ENCODE measurements around the gene SFTA2. TPM values are rescaled to one million over a fixed set of nuclear protein-coding genes. Genes with fewer than 3 reads are reported as not detected.
A peak's percentile ranks its signal among the peaks of the same experiment; 100 is the strongest.

The SFTA2 gene
- total and polyA plus RNA-seq, 10 donors: 0.08 to 2.6 (median 0.47) TPM; not detected in 7

DNA sequence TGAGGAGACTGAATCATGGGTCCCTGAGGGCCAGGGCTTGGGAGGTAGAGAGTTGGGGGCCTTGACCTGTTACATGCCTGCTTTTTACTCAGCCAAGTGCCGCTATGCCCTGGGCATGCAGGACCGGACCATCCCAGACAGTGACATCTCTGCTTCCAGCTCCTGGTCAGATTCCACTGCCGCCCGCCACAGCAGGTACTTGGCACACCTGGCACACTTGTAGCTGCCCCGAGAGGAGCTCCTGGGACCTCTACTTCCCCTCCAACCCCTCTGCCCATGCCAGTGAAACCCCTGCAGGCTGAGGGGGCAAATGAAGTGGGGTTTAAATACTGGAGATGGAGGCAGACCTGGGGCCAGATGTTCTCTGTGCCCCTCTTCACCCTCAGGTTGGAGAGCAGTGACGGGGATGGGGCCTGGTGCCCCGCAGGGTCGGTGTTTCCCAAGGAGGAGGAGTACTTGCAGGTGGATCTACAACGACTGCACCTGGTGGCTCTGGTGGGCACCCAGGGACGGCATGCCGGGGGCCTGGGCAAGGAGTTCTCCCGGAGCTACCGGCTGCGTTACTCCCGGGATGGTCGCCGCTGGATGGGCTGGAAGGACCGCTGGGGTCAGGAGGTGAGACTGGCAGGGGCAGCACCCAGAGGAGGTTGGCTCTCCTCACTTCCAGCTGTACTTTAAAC is 43.0 kb downstream of the SFTA2 start:
- peaks cover 6 to 40% (median 22%) of the 10 kb centered on the region in 6 donors for H3K4me1 ChIP-seq
- no peak overlapping the region for H3K27ac ChIP-seq
- WGBS, 5 donors: 89 to 93% (median 91%) methylated on average over 10 to 18 of the region's 18 CpGs
- DNase-seq: peak; percentile 66
- TF ChIP-seq POLR2AphosphoS5 (IDR thresholded peaks at IDR 0.05) (no peak), POLR2A (IDR thresholded peaks at IDR 0.05) (no peak)
- TF ChIP-seq, protein P1, sequence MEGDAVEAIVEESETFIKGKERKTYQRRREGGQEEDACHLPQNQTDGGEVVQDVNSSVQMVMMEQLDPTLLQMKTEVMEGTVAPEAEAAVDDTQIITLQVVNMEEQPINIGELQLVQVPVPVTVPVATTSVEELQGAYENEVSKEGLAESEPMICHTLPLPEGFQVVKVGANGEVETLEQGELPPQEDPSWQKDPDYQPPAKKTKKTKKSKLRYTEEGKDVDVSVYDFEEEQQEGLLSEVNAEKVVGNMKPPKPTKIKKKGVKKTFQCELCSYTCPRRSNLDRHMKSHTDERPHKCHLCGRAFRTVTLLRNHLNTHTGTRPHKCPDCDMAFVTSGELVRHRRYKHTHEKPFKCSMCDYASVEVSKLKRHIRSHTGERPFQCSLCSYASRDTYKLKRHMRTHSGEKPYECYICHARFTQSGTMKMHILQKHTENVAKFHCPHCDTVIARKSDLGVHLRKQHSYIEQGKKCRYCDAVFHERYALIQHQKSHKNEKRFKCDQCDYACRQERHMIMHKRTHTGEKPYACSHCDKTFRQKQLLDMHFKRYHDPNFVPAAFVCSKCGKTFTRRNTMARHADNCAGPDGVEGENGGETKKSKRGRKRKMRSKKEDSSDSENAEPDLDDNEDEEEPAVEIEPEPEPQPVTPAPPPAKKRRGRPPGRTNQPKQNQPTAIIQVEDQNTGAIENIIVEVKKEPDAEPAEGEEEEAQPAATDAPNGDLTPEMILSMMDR (IDR thresholded peaks at IDR 0.05 in 8 of 11, conservative IDR thresholded peaks at IDR 0.05 in 3 of 11): no peak
- intact Hi-C loops (cut with DNase I; ENCODE audit: low total_unique reads): no loop called here
- H3K4me3 ChIP-seq: no peak overlapping the region
- peaks cover 0 to 22% (median 0%) of the 10 kb centered on the region in 7 donors for H3K27me3 ChIP-seq (replicated peaks in 1 of 7)
- H3K9me3 ChIP-seq: no peaks in the 10 kb centered on the region
- H3K36me3 ChIP-seq: peaks cover 0 to 51% (median 20%) of the 10 kb centered on the region in 6 donors

DNA sequence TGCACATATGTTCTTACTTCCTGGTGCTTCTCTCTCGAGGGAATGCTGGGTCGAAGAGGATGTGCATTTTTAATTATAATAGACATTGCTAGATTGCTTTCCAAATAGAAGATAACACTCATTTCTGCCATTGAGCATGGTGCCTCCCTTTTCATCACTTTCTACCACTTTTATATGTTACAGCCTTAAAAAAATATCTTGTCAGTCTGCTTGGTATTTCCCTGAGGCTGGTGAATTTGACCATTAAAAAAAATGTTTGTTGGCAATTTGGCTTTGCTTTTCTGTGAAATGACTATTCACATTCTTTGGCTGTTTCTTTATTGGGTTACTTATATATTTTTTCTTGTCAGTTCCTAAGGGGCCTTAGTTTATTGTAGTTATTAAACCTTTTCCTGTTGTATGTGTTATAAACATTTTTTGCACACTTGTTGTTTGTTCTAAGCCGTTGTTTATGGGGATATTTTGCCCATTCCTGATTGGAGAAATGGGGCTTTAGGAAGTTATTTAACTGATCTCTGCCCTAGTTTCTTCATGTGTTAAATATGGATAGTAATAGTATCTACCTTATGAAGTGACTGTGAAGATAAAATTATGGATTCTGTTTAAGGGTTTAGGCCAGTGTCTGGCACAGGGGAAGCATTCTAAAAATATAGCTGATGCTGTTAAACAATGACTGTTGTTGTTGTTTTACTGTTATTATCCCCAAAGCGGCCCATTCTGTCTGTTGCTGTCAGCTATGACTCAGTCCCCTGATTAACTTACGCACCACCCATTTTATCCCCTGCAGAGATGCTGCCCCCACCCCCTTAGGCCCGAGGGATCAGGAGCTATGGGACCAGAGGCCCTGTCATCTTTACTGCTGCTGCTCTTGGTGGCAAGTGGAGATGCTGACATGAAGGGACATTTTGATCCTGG is 43.8 kb downstream of the SFTA2 start:
- no peak overlapping the region for H3K27ac ChIP-seq
- DNase-seq: no peak
- peaks cover 13 to 48% (median 30%) of the 10 kb centered on the region in 6 donors for H3K4me1 ChIP-seq
- intact Hi-C loops (cut with DNase I; ENCODE audit: low total_unique reads): no loop called here
- H3K4me3 ChIP-seq: no peak overlapping the region
- H3K36me3 ChIP-seq: peaks cover 0 to 43% (median 14%) of the 10 kb centered on the region in 6 donors
- peaks cover 0 to 24% (median 0%) of the 10 kb centered on the region in 7 donors for H3K27me3 ChIP-seq (replicated peaks in 1 of 7)
- 66 to 73% (median 70%) methylated on average over 6 of the region's 6 CpGs for WGBS, 5 donors
- TF ChIP-seq POLR2AphosphoS5 (IDR thresholded peaks at IDR 0.05) (no peak), POLR2A (IDR thresholded peaks at IDR 0.05) (no peak)
- TF ChIP-seq, protein P1 (IDR thresholded peaks at IDR 0.05 in 8 of 11, conservative IDR thresholded peaks at IDR 0.05 in 3 of 11): no peak
- H3K9me3 ChIP-seq: no peaks in the 10 kb centered on the region

DNA sequence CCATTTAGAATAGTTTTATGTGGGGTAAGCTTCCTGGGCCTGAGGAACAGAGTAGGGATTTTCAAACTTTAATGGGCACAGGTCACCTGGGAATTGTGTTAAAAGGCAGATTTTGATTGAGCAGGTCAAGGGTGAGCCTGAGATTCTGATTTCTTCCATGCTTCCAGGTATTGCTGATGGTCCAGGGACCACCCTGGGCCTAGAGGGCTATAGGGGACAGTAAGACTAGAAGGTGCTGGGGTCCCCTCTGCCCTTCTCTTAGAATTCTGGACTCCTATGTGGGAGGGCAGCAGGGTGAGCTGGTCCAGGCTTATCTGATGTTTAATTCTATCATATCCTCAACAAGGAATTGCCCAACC is 45.1 kb downstream of the SFTA2 start:
- Histone ChIP-seq H3K36me3 (peaks cover 0 to 30% (median 10%) of the 10 kb centered on the region in 6 donors), H3K4me3 (no peak overlapping the region), H3K9me3 (no peaks in the 10 kb centered on the region), H3K27me3 (replicated peaks in 1 of 7) (peaks cover 0 to 24% (median 0%) of the 10 kb centered on the region in 7 donors), H3K27ac (peak overlapping the region in 2 of 8 donors; percentile 88), H3K4me1 (peaks cover 20 to 61% (median 43%) of the 10 kb centered on the region in 6 donors)
- no peak for TF ChIP-seq POLR2A (IDR thresholded peaks at IDR 0.05)
- TF ChIP-seq, protein P1 (IDR thresholded peaks at IDR 0.05 in 8 of 11, conservative IDR thresholded peaks at IDR 0.05 in 3 of 11): no peak
- no peak for DNase-seq
- intact Hi-C loops (cut with DNase I; ENCODE audit: low total_unique reads): no loop called here

All from spleen (tissue), 11 donors.